ENCODE data around the gene DLGAP1.

GRCh38 chr18:3479978-3480509, 975.1 kb downstream of the DLGAP1 start:
- TF ChIP-seq CTCF (IDR thresholded peaks at IDR 0.05; ENCODE audit: poor library complexity, severe bottlenecking) (no peak), POLR2AphosphoS5 (IDR thresholded peaks at IDR 0.05) (no peak), TAF1 (IDR thresholded peaks at IDR 0.05; ENCODE audit: low read depth) (no peak), RAD21 (conservative IDR thresholded peaks at IDR 0.05) (no peak), EP300 (conservative IDR thresholded peaks at IDR 0.05; ENCODE audit: poor library complexity, severe bottlenecking) (no peak), REST (IDR thresholded peaks at IDR 0.05; ENCODE audit: borderline replicate concordance) (no peak), EZH2 (IDR thresholded peaks at IDR 0.05; ENCODE audit: borderline replicate concordance, insufficient read depth, low read length, poor library complexity, severe bottlenecking) (no peak), SMC3 (conservative IDR thresholded peaks at IDR 0.05; ENCODE audit: poor library complexity) (no peak)

Data from neural cell (in vitro differentiated cells).